H1 (cell line): Measurements from ENCODE around the gene HNF4A.

ENCODE experiments used
- ATF3 ChIP-seq: IDR thresholded peaks from 2 replicates; pipeline ENCODE4 v1.6.1; 2011; ENCODE audit warnings: low read depth, mild to moderate bottlenecking, low read length; ENCODE audit not compliant: insufficient read depth
- CTCF ChIP-seq, 3 experiments: IDR thresholded peaks; 1 replicate in 2 of 3; 2 replicates in 1 of 3; pipeline versions ENCODE4 v1.5.1 to v1.6.1; 2011; ENCODE audit warnings: low read length in 3 of 3, mild to moderate bottlenecking in 3 of 3, inconsistent platforms in 2 of 3, low read depth in 1 of 3, moderate library complexity in 1 of 3; ENCODE audit not compliant: insufficient read depth in 1 of 3; ENCODE audit errors: control extremely low read depth in 1 of 3
- EP300 ChIP-seq, 2 experiments: IDR thresholded peaks; 1 replicate in 1 of 2; 2 replicates in 1 of 2; pipeline ENCODE4 v1.6.1; 2011 to 2012; ENCODE audit warnings: low read depth in 2 of 2, low read length in 2 of 2, mild to moderate bottlenecking in 2 of 2, borderline replicate concordance in 1 of 2, inconsistent platforms in 1 of 2, moderate library complexity in 1 of 2
- EZH2 ChIP-seq: fragments of 200-600 bp; sonication (generic); IDR thresholded peaks from 2 replicates; pipeline ENCODE4 v1.7.1; 2012; ENCODE audit warnings: low read depth, mild to moderate bottlenecking, moderate library complexity, low read length, inconsistent platforms; ENCODE audit not compliant: severe bottlenecking
- JUN ChIP-seq: IDR thresholded peaks from 2 replicates; pipeline ENCODE4 v1.6.1; 2011; ENCODE audit warnings: low read depth, mild to moderate bottlenecking, improper control_type of control experiment, low read length
- SIX5 ChIP-seq: IDR thresholded peaks from 2 replicates; pipeline ENCODE4 v1.6.1; 2011; ENCODE audit warnings: mild to moderate bottlenecking, low read depth, low read length

GRCh38 chr20:44411757-44412401 is 56.4 kb downstream of the HNF4A start:
- TF ChIP-seq JUN (no peak), ATF3 (no peak), EZH2 (no peak), CTCF (IDR thresholded peaks at IDR 0.05; ENCODE audit: control extremely low read depth in 1 of 3, insufficient read depth in 1 of 3, low read depth in 1 of 3, low read length in 3 of 3) (no peak), SIX5 (no peak), EP300 (IDR thresholded peaks at IDR 0.05; ENCODE audit: borderline replicate concordance in 1 of 2, low read depth in 2 of 2, low read length in 2 of 2) (no peak)
